ENCODE data around the gene PIPOX.

PIPOX gene

DNA sequence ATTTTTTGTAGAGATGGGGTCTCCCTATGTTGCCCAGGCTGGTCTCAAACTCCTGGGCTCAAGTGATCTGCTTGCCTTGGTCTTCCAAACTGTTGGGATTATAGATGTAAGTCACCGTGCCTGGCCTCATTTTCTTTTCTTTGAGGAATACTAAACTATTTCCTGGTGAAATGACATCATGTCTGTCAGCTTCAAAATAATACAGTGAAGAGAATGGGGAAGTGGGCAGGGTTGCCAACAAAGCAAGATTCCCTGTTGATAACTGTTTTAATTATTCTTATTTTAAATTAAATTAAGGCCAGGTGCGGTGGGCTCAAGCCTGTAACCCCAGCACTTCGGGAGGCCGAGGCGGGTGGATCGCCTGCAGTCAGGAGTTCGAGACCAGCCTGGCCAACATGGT lies 21.1 kb downstream of the PIPOX start:
- no peak overlapping the region for H2BK12ac ChIP-seq (ENCODE audit: low read length)
- no peak overlapping the region for H3K9ac ChIP-seq (ENCODE audit: low read depth, low read length, poor library complexity)
- H3K4ac ChIP-seq (ENCODE audit: low read length) = no peak overlapping the region
- H3K4me1 ChIP-seq (ENCODE audit: control insufficient read depth in 2 of 2, insufficient read depth in 1 of 2, low read depth in 1 of 2, low read length in 2 of 2) = peaks cover 16 to 21% of the 10 kb centered on the region in 2 donors
- H3K27ac ChIP-seq (replicated peaks; ENCODE audit: low read length) = no peak overlapping the region
- H3K4me3 ChIP-seq (ENCODE audit: low read length in 2 of 2) = no peak overlapping the region
- no peak overlapping the region for H3K14ac ChIP-seq (ENCODE audit: low read length)
- no peak overlapping the region for H3K23ac ChIP-seq (ENCODE audit: low read depth, low read length, poor library complexity)
- H3K4me2 ChIP-seq (ENCODE audit: insufficient read depth, low read length, poor library complexity, severe bottlenecking) = no peak overlapping the region
- H4K91ac ChIP-seq (ENCODE audit: low read depth, low read length, poor library complexity) = no peak overlapping the region
- no peak overlapping the region for H4K8ac ChIP-seq (ENCODE audit: low read depth, low read length)
- no peaks in the 10 kb centered on the region for H3K27me3 ChIP-seq (ENCODE audit: control insufficient read depth in 3 of 3, insufficient read depth in 3 of 3, low read depth in 1 of 3, low read length in 3 of 3)
- H3K36me3 ChIP-seq (replicated peaks in 1 of 2; ENCODE audit: control insufficient read depth in 2 of 2, insufficient read depth in 2 of 2, low read length in 2 of 2) = no peaks in the 10 kb centered on the region
- H2BK120ac ChIP-seq (ENCODE audit: low read depth, low read length) = no peak overlapping the region
- no peak for DNase-seq (ENCODE audit: low spot score)
- H2BK5ac ChIP-seq (ENCODE audit: low read length) = no peak overlapping the region
- H2AFZ ChIP-seq (ENCODE audit: low read length) = no peak overlapping the region
- no CpG with 5 or more reads among the region's 7 CpGs for WGBS, 2 donors (ENCODE audit: extremely low coverage in 2 of 2, insufficient read length in 2 of 2, insufficient replicate concordance in 1 of 2)
- H3K18ac ChIP-seq (ENCODE audit: low read length) = no peak overlapping the region
- no peaks in the 10 kb centered on the region for H3K9me3 ChIP-seq (replicated peaks in 1 of 2; ENCODE audit: control insufficient read depth in 2 of 2, insufficient read depth in 1 of 2, low read depth in 1 of 2, low read length in 2 of 2)
- no peak overlapping the region for H2BK15ac ChIP-seq (ENCODE audit: low read length)
- no peak overlapping the region for H2AK5ac ChIP-seq (ENCODE audit: low read depth, low read length)
- H3K79me1 ChIP-seq (ENCODE audit: low read depth, low read length) = no peaks in the 10 kb centered on the region

DNA sequence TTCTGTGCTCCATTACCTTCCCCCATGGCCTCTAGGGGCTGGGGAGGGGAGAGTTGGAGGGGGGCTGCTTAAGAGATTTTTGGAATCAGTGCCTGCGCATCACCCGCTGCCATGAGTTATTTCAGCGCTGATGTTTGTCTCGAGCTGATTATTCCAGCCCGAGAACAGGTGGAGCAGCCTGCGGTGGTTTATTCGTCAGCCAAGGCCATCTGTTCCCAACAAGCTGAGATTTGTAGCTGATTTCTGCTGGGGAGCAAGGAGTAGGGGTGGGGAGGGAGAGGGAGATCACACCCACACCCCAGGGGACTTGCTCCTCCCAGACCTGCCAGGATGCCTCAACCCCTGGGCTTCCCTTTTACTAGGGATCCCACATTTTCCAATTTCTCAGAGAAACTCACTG lies 23.1 kb downstream of the PIPOX start:
- Histone ChIP-seq H3K4me2 (ENCODE audit: insufficient read depth, low read length, poor library complexity, severe bottlenecking) (no peak overlapping the region), H3K27ac (replicated peaks; ENCODE audit: low read length) (no peak overlapping the region), H2BK5ac (ENCODE audit: low read length) (no peak overlapping the region), H4K8ac (ENCODE audit: low read depth, low read length) (no peak overlapping the region), H3K4me3 (ENCODE audit: low read length in 2 of 2) (no peak overlapping the region), H3K23ac (ENCODE audit: low read depth, low read length, poor library complexity) (no peak overlapping the region), H2BK12ac (ENCODE audit: low read length) (no peak overlapping the region), H4K91ac (ENCODE audit: low read depth, low read length, poor library complexity) (no peak overlapping the region), H3K79me1 (ENCODE audit: low read depth, low read length) (no peaks in the 10 kb centered on the region), H3K9ac (ENCODE audit: low read depth, low read length, poor library complexity) (no peak overlapping the region), H3K9me3 (replicated peaks in 1 of 2; ENCODE audit: control insufficient read depth in 2 of 2, insufficient read depth in 1 of 2, low read depth in 1 of 2, low read length in 2 of 2) (no peaks in the 10 kb centered on the region), H3K27me3 (ENCODE audit: control insufficient read depth in 3 of 3, insufficient read depth in 3 of 3, low read depth in 1 of 3, low read length in 3 of 3) (no peaks in the 10 kb centered on the region), H3K36me3 (replicated peaks in 1 of 2; ENCODE audit: control insufficient read depth in 2 of 2, insufficient read depth in 2 of 2, low read length in 2 of 2) (no peaks in the 10 kb centered on the region), H3K14ac (ENCODE audit: low read length) (no peak overlapping the region), H3K18ac (ENCODE audit: low read length) (no peak overlapping the region), H2BK15ac (ENCODE audit: low read length) (no peak overlapping the region), H2BK120ac (ENCODE audit: low read depth, low read length) (no peak overlapping the region), H3K4me1 (ENCODE audit: control insufficient read depth in 2 of 2, insufficient read depth in 1 of 2, low read depth in 1 of 2, low read length in 2 of 2) (peaks cover 12 to 15% of the 10 kb centered on the region in 2 donors), H2AFZ (ENCODE audit: low read length) (no peak overlapping the region), H3K4ac (ENCODE audit: low read length) (no peak overlapping the region), H2AK5ac (ENCODE audit: low read depth, low read length) (no peak overlapping the region)
- no peak for DNase-seq (ENCODE audit: low spot score)
- WGBS, 2 donors (ENCODE audit: extremely low coverage in 2 of 2, insufficient read length in 2 of 2, insufficient replicate concordance in 1 of 2) = no CpG with 5 or more reads among the region's 7 CpGs

DNA sequence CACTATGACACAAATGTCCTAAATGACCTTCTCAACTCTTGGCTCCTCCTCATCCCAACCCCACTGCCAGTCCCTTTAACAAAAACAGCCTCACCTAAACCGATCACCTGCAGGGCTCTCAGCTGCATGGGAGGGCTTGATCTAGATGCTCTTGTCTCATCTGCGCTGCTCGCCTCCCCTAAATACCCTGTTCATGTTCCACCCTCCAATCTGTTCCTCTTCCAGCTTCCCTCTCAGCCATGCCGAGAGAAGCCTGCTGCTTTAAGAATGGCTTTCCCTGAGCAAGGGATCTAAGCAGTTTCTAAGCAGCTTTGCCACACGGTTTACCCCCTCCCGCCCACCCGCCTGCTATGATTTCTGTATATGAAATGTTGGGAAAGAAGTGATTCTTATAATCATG lies 23.7 kb downstream of the PIPOX start:
- H3K18ac ChIP-seq (ENCODE audit: low read length) = no peak overlapping the region
- no peak overlapping the region for H2BK12ac ChIP-seq (ENCODE audit: low read length)
- H2AK5ac ChIP-seq (ENCODE audit: low read depth, low read length) = no peak overlapping the region
- WGBS, 2 donors (ENCODE audit: extremely low coverage in 2 of 2, insufficient read length in 2 of 2, insufficient replicate concordance in 1 of 2) = no CpG with 5 or more reads among the region's 7 CpGs
- no peak overlapping the region for H3K27ac ChIP-seq (replicated peaks; ENCODE audit: low read length)
- no peak overlapping the region for H3K4ac ChIP-seq (ENCODE audit: low read length)
- H3K23ac ChIP-seq (ENCODE audit: low read depth, low read length, poor library complexity) = no peak overlapping the region
- no peak overlapping the region for H2BK5ac ChIP-seq (ENCODE audit: low read length)
- no peaks in the 10 kb centered on the region for H3K27me3 ChIP-seq (ENCODE audit: control insufficient read depth in 3 of 3, insufficient read depth in 3 of 3, low read depth in 1 of 3, low read length in 3 of 3)
- DNase-seq (ENCODE audit: low spot score) = no peak
- no peaks in the 10 kb centered on the region for H3K36me3 ChIP-seq (replicated peaks in 1 of 2; ENCODE audit: control insufficient read depth in 2 of 2, insufficient read depth in 2 of 2, low read length in 2 of 2)
- H3K4me2 ChIP-seq (ENCODE audit: insufficient read depth, low read length, poor library complexity, severe bottlenecking) = no peak overlapping the region
- H3K9me3 ChIP-seq (replicated peaks in 1 of 2; ENCODE audit: control insufficient read depth in 2 of 2, insufficient read depth in 1 of 2, low read depth in 1 of 2, low read length in 2 of 2) = no peaks in the 10 kb centered on the region
- no peak overlapping the region for H3K14ac ChIP-seq (ENCODE audit: low read length)
- H3K79me1 ChIP-seq (ENCODE audit: low read depth, low read length) = no peaks in the 10 kb centered on the region
- H3K4me1 ChIP-seq (ENCODE audit: control insufficient read depth in 2 of 2, insufficient read depth in 1 of 2, low read depth in 1 of 2, low read length in 2 of 2) = peaks cover 8 to 13% of the 10 kb centered on the region in 2 donors
- H3K9ac ChIP-seq (ENCODE audit: low read depth, low read length, poor library complexity) = no peak overlapping the region
- no peak overlapping the region for H2BK120ac ChIP-seq (ENCODE audit: low read depth, low read length)
- H2BK15ac ChIP-seq (ENCODE audit: low read length) = no peak overlapping the region
- H4K91ac ChIP-seq (ENCODE audit: low read depth, low read length, poor library complexity) = no peak overlapping the region
- no peak overlapping the region for H2AFZ ChIP-seq (ENCODE audit: low read length)
- no peak overlapping the region for H4K8ac ChIP-seq (ENCODE audit: low read depth, low read length)
- no peak overlapping the region for H3K4me3 ChIP-seq (ENCODE audit: low read length in 2 of 2)

DNA sequence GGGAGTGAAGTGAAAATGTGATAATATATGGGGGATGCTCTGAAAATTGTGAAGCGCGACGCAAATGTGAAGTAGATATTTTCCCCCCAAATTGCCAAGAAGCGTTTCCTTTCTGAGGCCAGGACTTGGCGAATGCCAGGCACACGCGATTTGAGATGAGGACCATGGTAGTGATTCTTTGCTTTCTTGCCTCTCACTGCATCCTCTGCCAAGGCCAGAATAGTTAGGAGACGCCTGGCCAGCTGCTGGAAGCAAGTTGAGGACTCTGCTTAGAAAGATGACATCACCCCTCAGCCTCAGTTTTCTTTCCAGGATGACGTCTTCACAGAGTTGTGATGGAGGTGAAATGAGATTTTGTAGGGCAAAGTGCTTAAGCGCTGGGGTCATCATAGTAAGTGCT lies 25.9 kb downstream of the PIPOX start:
- Histone ChIP-seq H3K36me3 (replicated peaks in 1 of 2; ENCODE audit: control insufficient read depth in 2 of 2, insufficient read depth in 2 of 2, low read length in 2 of 2) (no peaks in the 10 kb centered on the region), H3K27me3 (ENCODE audit: control insufficient read depth in 3 of 3, insufficient read depth in 3 of 3, low read depth in 1 of 3, low read length in 3 of 3) (no peaks in the 10 kb centered on the region), H3K9ac (ENCODE audit: low read depth, low read length, poor library complexity) (no peak overlapping the region), H2AK5ac (ENCODE audit: low read depth, low read length) (no peak overlapping the region), H2BK5ac (ENCODE audit: low read length) (no peak overlapping the region), H2AFZ (ENCODE audit: low read length) (no peak overlapping the region), H2BK12ac (ENCODE audit: low read length) (no peak overlapping the region), H4K91ac (ENCODE audit: low read depth, low read length, poor library complexity) (no peak overlapping the region), H3K18ac (ENCODE audit: low read length) (no peak overlapping the region), H3K27ac (replicated peaks; ENCODE audit: low read length) (no peak overlapping the region), H3K4me2 (ENCODE audit: insufficient read depth, low read length, poor library complexity, severe bottlenecking) (no peak overlapping the region), H3K9me3 (replicated peaks in 1 of 2; ENCODE audit: control insufficient read depth in 2 of 2, insufficient read depth in 1 of 2, low read depth in 1 of 2, low read length in 2 of 2) (no peaks in the 10 kb centered on the region), H3K4ac (ENCODE audit: low read length) (no peak overlapping the region), H3K79me1 (ENCODE audit: low read depth, low read length) (no peaks in the 10 kb centered on the region), H2BK120ac (ENCODE audit: low read depth, low read length) (no peak overlapping the region), H2BK15ac (ENCODE audit: low read length) (no peak overlapping the region), H3K14ac (ENCODE audit: low read length) (no peak overlapping the region), H3K23ac (ENCODE audit: low read depth, low read length, poor library complexity) (no peak overlapping the region), H4K8ac (ENCODE audit: low read depth, low read length) (no peak overlapping the region), H3K4me1 (ENCODE audit: control insufficient read depth in 2 of 2, insufficient read depth in 1 of 2, low read depth in 1 of 2, low read length in 2 of 2) (peaks cover 3 to 25% of the 10 kb centered on the region in 2 donors), H3K4me3 (ENCODE audit: low read length in 2 of 2) (no peak overlapping the region)
- no CpG with 5 or more reads among the region's 10 CpGs for WGBS, 2 donors (ENCODE audit: extremely low coverage in 2 of 2, insufficient read length in 2 of 2, insufficient replicate concordance in 1 of 2)
- DNase-seq (ENCODE audit: low spot score) = no peak

All from neuronal stem cell (in vitro differentiated cells).